ENCODE measurements around the gene TRIM68.

The TRIM68 gene

GRCh38 chr11:4606231-4607015 lies 1.6 kb downstream of the TRIM68 start:
- FAIRE-seq: no peak

GRCh38 chr11:4605057-4605456 lies 3.0 kb downstream of the TRIM68 start:
- no peak for FAIRE-seq

- FAIRE-seq: no peak
Observed at GRCh38 chr11:4593739-4594138, 14.3 kb downstream of the TRIM68 start, which contains the start of gene OR52I1. Gene OR52I1 (plus strand): TSS chr11:4594039. CDS start chr11:4594039, 0 bp downstream.

GRCh38 chr11:4589017-4589416 lies 19.0 kb downstream of the TRIM68 start:
- FAIRE-seq: no peak

- FAIRE-seq: no peak
Observed at GRCh38 chr11:4581443-4581842, 26.6 kb downstream of the TRIM68 start, which contains the start of gene OR52I2. Gene OR52I2 (plus strand): TSS chr11:4581743.

- FAIRE-seq: no peak
Observed at GRCh38 chr11:4580124-4580523, 27.9 kb downstream of the TRIM68 start.

GRCh38 chr11:4578624-4579023 lies 29.4 kb downstream of the TRIM68 start:
- FAIRE-seq: no peak

GRCh38 chr11:4577761-4578160 lies 30.3 kb downstream of the TRIM68 start:
- FAIRE-seq: no peak

GRCh38 chr11:4576880-4577279 lies 31.2 kb downstream of the TRIM68 start:
- no peak for FAIRE-seq

GRCh38 chr11:4569075-4569474 lies 39.0 kb downstream of the TRIM68 start:
- FAIRE-seq: no peak

- no peak for FAIRE-seq
Observed at GRCh38 chr11:4565371-4565770, 42.7 kb downstream of the TRIM68 start.

- FAIRE-seq: no peak
Observed at GRCh38 chr11:4560467-4560866, 47.6 kb downstream of the TRIM68 start.

- no peak for FAIRE-seq
Observed at GRCh38 chr11:4559527-4560440, 48.2 kb downstream of the TRIM68 start.

GRCh38 chr11:4551346-4551979 lies 56.6 kb downstream of the TRIM68 start:
- FAIRE-seq: no peak
